ENCODE measurements around the gene SERGEF.

DNA sequence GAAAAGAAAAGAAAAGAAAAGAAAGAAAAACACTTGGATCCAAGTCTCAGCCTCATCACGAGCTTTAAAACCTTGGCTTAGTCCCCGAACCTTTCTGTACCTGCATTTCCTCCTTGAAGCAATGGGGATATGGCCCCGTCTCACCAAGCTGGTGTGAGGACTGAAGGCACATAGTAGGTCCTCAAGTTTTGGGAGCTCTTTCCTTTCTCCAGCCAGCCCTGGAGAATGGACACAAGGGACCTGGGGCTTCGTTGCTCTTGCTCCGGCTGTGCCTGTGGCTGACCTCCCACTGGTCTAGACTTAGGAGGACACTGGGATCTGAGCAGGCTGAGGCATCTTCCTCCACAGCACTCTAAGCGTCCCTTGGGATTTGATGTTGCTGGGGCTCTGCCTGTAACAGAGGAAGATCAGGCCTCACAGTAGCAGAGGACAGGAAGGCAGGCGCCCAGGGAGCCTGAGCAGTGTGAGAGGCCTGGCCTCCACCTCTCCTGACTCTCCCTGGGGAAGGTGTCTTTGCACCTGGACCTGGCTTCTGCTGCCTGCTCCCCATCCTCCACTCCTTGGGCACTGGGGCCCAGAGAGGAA lies 245.5 kb downstream of the SERGEF start:
- no peak for TF ChIP-seq EP300 (IDR thresholded peaks at IDR 0.05)
- TF ChIP-seq, protein P1, sequence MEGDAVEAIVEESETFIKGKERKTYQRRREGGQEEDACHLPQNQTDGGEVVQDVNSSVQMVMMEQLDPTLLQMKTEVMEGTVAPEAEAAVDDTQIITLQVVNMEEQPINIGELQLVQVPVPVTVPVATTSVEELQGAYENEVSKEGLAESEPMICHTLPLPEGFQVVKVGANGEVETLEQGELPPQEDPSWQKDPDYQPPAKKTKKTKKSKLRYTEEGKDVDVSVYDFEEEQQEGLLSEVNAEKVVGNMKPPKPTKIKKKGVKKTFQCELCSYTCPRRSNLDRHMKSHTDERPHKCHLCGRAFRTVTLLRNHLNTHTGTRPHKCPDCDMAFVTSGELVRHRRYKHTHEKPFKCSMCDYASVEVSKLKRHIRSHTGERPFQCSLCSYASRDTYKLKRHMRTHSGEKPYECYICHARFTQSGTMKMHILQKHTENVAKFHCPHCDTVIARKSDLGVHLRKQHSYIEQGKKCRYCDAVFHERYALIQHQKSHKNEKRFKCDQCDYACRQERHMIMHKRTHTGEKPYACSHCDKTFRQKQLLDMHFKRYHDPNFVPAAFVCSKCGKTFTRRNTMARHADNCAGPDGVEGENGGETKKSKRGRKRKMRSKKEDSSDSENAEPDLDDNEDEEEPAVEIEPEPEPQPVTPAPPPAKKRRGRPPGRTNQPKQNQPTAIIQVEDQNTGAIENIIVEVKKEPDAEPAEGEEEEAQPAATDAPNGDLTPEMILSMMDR (IDR thresholded peaks at IDR 0.05): no peak
